Stimulated activated CD8-positive, alpha-beta memory T cell treated with anti-CD3 and anti-CD28 coated beads, Interleukin-7, amount 100 ng/mL, for 48 hours (primary cell): Measurements from ENCODE around the gene ALCAM.

Experiments used
- DNase-seq, 2 donors: peaks; one replicate each; pipeline ENCODE4 v3.0.0-alpha.2; 2020; ENCODE audit warnings: low read depth in 1 of 2; ENCODE audit errors: extremely low read depth in 1 of 2

The ALCAM gene

GRCh38 chr3:105616374-105617121 lies 249.8 kb downstream of the ALCAM start:
- DNase-seq, result no peak

GRCh38 chr3:105618556-105618955 lies 251.8 kb downstream of the ALCAM start:
- no peak for DNase-seq

- DNase-seq, result no peak
Observed at GRCh38 chr3:105619651-105620050, 252.9 kb downstream of the ALCAM start.

GRCh38 chr3:105620236-105620635 lies 253.5 kb downstream of the ALCAM start:
- no peak for DNase-seq

GRCh38 chr3:105622169-105622568 lies 255.5 kb downstream of the ALCAM start:
- DNase-seq, result no peak
